K562 (cell line): ENCODE measurements around the gene SLAMF6. TPM values are rescaled to one million over a fixed set of nuclear protein-coding genes. Genes with fewer than 3 reads are reported as not detected.

Source experiments
- CREB1 ChIP-seq, 2 experiments: sonication (generic) in 1 of 2; formaldehyde crosslinking in 1 of 2; IDR thresholded peaks; 2 replicates each; pipeline versions ENCODE4 v1.6.1 to v1.8.0; 2012 to 2022; ENCODE audit warnings: inconsistent platforms in 1 of 2, mild to moderate bottlenecking in 1 of 2, missing genetic modification reagents in 1 of 2, moderate library complexity in 1 of 2
- CREM ChIP-seq: IDR thresholded peaks from 2 replicates; pipeline ENCODE4 v1.6.1; 2014; ENCODE audit warnings: antibody characterized with exemption, low read depth
- DPF2 ChIP-seq: fragments of 450-650 bp; IDR thresholded peaks from 2 replicates; pipeline ENCODE4 v1.6.1; 2016
- ETV5 ChIP-seq: sonication (generic); formaldehyde crosslinking; IDR thresholded peaks from 2 replicates; pipeline ENCODE4 v1.4.0; 2020; ENCODE audit warnings: low read depth, mild to moderate bottlenecking, missing genetic modification reagents
- HSF4 ChIP-seq: fragments of 250-450 bp; sonication (Bioruptor Pico); IDR thresholded peaks from 2 replicates; pipeline ENCODE4 v2.1.2; 2022; ENCODE audit warnings: mild to moderate bottlenecking, moderate library complexity, borderline replicate concordance
- MCM7 ChIP-seq, 2 experiments: fragments of 450-650 bp; IDR thresholded peaks; 2 replicates each; pipeline ENCODE4 v1.6.1; 2016 to 2018
- MEF2A ChIP-seq: IDR thresholded peaks from 2 replicates; pipeline ENCODE4 v1.6.1; 2011; ENCODE audit warnings: low read depth, mild to moderate bottlenecking, low read length, moderate library complexity; ENCODE audit not compliant: control insufficient read depth
- POLR2B ChIP-seq: fragments of 450-650 bp; IDR thresholded peaks from 2 replicates; pipeline ENCODE4 v1.6.1; 2018; ENCODE audit warnings: low read depth; ENCODE audit not compliant: partially characterized antibody
- PTBP1 ChIP-seq: fragments of 200-400 bp; formaldehyde crosslinking; IDR thresholded peaks from 2 replicates; pipeline ENCODE4 v1.6.1; 2017; ENCODE audit warnings: low read depth, low read length
- SREBF2 ChIP-seq: sonication (generic); formaldehyde crosslinking; IDR thresholded peaks from 2 replicates; pipeline ENCODE4 v1.4.0; 2020; ENCODE audit warnings: mild to moderate bottlenecking, missing genetic modification reagents
- ZFP36 ChIP-seq: fragments of 150-350 bp; IDR thresholded peaks from 2 replicates; pipeline ENCODE4 v1.6.1; 2018; ENCODE audit warnings: low read length, low read depth; ENCODE audit not compliant: partially characterized antibody
- ZNF133 ChIP-seq: fragments of 250-450 bp; sonication (Bioruptor Pico); IDR thresholded peaks from 2 replicates; pipeline ENCODE4 v1.4.0; 2020; ENCODE audit warnings: mild to moderate bottlenecking
- ZNF175 ChIP-seq: fragments of 200-800 bp; sonication (Bioruptor generic); IDR thresholded peaks from 2 replicates; pipeline ENCODE4 v1.6.1; 2016; ENCODE audit warnings: low read depth, mild to moderate bottlenecking, missing genetic modification characterization, missing compliant biosample characterization
- ZNF3 ChIP-seq: fragments of 250-450 bp; sonication (Bioruptor Pico); IDR thresholded peaks from 2 replicates; pipeline ENCODE4 v1.5.0; 2021; ENCODE audit warnings: mild to moderate bottlenecking, moderate library complexity
- polyA plus RNA-seq, 8 experiments: library from polyadenylated mRNA; depleted of rRNA in 4 of 8; stranded (reverse) in 5 of 8; unstranded in 3 of 8; fragments of >200 nt; fragmentation: Nextera tagmentation in 2 of 8; fragmentation: Illumina TruSeq in 1 of 8; extraction: Ambion mirVana in 2 of 8; extraction: Trizol in 1 of 8; gene quantifications; 2 replicates each; pipeline versions ENCODE4 v1.2.1 to v1.2.3, GENCODE V29; 2011 to 2014; ENCODE audit warnings: inconsistent platforms in 1 of 8, missing spikeins in 1 of 8
- total RNA-seq, 7 experiments: library from RNA; depleted of rRNA in 6 of 7; stranded (reverse); fragments of >200 nt in 6 of 7; fragmentation: Illumina TruSeq in 2 of 7; extraction: Trizol in 2 of 7; gene quantifications; 2 replicates each; pipeline versions ENCODE4 v1.2.1 to v1.2.3, GENCODE V29; 2011 to 2021; ENCODE audit warnings: low replicate concordance in 1 of 7
- TF ChIP-seq, protein P1 (sequence below): conservative IDR thresholded peaks from 2 replicates; pipeline ENCODE4 v1.6.1; 2011; ENCODE audit warnings: low read depth, mild to moderate bottlenecking, low read length; ENCODE audit not compliant: control insufficient read depth
- TF ChIP-seq, protein P2 (sequence below), 2 experiments: fragments of 450-650 bp in 1 of 2; sonication (generic) in 1 of 2; formaldehyde crosslinking; conservative IDR thresholded peaks; 2 replicates each; pipeline versions ENCODE4 v1.4.0 to v1.8.1; 2020 to 2022; ENCODE audit warnings: mild to moderate bottlenecking in 1 of 2, missing genetic modification reagents in 1 of 2
- TF ChIP-seq, protein P3 (sequence below): fragments of 450-650 bp; IDR thresholded peaks from 2 replicates; pipeline ENCODE4 v1.6.1; 2016
- TF ChIP-seq, protein P4 (sequence below): sonication (generic); IDR thresholded peaks from 2 replicates; pipeline ENCODE4 v1.6.1; 2016
- TF ChIP-seq, protein P5 (sequence below): IDR thresholded peaks from 3 replicates; pipeline ENCODE4 v1.6.1; 2011; ENCODE audit warnings: borderline replicate concordance, mild to moderate bottlenecking, moderate library complexity; ENCODE audit not compliant: insufficient read length; ENCODE audit errors: extremely low read depth

The SLAMF6 gene
- total and polyA plus RNA-seq, 9 of the 15 experiments (the other 6 are each of a cell fraction or from before 2014, with no cell fraction given) = 0.56 to 4.8 (median 1.1) TPM

DNA sequence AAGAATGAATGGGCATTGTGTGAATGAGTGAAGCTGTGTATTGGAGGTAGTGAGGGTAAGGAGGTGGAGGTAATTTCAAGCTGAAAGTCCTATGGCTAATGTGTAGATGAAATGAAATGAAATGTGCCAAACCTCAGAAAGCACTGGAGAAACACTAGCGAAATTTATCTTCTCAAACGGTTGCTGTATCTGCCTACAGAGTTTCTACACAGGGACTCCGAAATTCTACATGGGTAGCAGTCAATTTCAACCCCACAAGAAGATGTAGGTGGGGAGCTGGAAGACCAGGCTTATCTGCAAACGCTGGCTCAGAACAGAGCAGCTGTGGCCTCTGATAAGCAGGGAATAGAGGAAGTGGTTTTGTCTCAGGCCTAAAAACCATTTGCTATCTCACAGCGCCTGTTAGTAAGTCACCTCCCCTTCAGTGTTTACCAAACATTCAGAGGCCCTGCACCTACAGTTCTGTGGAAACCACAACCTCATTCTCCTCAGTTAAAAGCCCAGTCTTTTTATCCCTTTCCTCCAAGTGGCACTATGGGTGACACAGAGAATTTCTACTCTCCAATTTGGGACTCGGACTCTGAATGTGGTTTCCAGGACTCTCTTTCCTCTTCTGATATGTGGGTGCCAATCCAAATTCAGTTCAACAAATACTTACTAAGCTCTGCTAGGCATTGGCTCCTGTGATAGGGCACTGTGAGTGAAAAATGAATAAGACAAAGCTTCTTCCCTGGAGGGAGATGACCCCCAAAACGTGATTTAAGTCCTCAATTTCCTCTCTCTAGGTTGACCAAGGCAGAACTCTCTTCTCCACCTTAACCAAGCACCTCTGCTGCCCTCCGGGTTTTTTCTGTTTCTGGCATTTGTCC lies 17.2 kb upstream of the SLAMF6 start (continued):
- no peak for TF ChIP-seq HSF4 (CRISPR knock-in tag)
- TF ChIP-seq SREBF2 (CRISPR knock-in tag) = no peak
- TF ChIP-seq, protein P1, sequence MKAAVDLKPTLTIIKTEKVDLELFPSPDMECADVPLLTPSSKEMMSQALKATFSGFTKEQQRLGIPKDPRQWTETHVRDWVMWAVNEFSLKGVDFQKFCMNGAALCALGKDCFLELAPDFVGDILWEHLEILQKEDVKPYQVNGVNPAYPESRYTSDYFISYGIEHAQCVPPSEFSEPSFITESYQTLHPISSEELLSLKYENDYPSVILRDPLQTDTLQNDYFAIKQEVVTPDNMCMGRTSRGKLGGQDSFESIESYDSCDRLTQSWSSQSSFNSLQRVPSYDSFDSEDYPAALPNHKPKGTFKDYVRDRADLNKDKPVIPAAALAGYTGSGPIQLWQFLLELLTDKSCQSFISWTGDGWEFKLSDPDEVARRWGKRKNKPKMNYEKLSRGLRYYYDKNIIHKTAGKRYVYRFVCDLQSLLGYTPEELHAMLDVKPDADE = peak; percentile 99
- TF ChIP-seq, protein P2, sequence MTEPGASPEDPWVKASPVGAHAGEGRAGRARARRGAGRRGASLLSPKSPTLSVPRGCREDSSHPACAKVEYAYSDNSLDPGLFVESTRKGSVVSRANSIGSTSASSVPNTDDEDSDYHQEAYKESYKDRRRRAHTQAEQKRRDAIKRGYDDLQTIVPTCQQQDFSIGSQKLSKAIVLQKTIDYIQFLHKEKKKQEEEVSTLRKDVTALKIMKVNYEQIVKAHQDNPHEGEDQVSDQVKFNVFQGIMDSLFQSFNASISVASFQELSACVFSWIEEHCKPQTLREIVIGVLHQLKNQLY (CRISPR knock-in tag; conservative IDR thresholded peaks at IDR 0.05) = no peak
- TF ChIP-seq ZFP36 = no peak
- TF ChIP-seq ZNF133 (CRISPR knock-in tag) = no peak
- peak; percentile 19 for TF ChIP-seq POLR2B
- peak; percentile 97 for TF ChIP-seq ZNF175 (CRISPR knock-in tag)
- peak; percentile 73 for TF ChIP-seq MEF2A
- TF ChIP-seq, protein P3, sequence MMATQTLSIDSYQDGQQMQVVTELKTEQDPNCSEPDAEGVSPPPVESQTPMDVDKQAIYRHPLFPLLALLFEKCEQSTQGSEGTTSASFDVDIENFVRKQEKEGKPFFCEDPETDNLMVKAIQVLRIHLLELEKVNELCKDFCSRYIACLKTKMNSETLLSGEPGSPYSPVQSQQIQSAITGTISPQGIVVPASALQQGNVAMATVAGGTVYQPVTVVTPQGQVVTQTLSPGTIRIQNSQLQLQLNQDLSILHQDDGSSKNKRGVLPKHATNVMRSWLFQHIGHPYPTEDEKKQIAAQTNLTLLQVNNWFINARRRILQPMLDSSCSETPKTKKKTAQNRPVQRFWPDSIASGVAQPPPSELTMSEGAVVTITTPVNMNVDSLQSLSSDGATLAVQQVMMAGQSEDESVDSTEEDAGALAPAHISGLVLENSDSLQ = peak; percentile 46
- peak; percentile 100 for TF ChIP-seq DPF2
- peak; percentile 98 for TF ChIP-seq ETV5 (CRISPR knock-in tag)
- no peak for TF ChIP-seq ZNF3 (CRISPR knock-in tag)
- no peak; a peak in 1 of 4 replicates for TF ChIP-seq MCM7 (IDR thresholded peaks at IDR 0.05)
- TF ChIP-seq CREB1 (IDR thresholded peaks at IDR 0.05) = peak; percentile 84
- TF ChIP-seq CREB1 (CRISPR knock-in tag; IDR thresholded peaks at IDR 0.05) = no peak
- TF ChIP-seq PTBP1 = no peak
- TF ChIP-seq, protein P4, sequence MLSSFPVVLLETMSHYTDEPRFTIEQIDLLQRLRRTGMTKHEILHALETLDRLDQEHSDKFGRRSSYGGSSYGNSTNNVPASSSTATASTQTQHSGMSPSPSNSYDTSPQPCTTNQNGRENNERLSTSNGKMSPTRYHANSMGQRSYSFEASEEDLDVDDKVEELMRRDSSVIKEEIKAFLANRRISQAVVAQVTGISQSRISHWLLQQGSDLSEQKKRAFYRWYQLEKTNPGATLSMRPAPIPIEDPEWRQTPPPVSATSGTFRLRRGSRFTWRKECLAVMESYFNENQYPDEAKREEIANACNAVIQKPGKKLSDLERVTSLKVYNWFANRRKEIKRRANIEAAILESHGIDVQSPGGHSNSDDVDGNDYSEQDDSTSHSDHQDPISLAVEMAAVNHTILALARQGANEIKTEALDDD = peak; percentile 93
- peak; percentile 87 for TF ChIP-seq CREM
- TF ChIP-seq, protein P5, sequence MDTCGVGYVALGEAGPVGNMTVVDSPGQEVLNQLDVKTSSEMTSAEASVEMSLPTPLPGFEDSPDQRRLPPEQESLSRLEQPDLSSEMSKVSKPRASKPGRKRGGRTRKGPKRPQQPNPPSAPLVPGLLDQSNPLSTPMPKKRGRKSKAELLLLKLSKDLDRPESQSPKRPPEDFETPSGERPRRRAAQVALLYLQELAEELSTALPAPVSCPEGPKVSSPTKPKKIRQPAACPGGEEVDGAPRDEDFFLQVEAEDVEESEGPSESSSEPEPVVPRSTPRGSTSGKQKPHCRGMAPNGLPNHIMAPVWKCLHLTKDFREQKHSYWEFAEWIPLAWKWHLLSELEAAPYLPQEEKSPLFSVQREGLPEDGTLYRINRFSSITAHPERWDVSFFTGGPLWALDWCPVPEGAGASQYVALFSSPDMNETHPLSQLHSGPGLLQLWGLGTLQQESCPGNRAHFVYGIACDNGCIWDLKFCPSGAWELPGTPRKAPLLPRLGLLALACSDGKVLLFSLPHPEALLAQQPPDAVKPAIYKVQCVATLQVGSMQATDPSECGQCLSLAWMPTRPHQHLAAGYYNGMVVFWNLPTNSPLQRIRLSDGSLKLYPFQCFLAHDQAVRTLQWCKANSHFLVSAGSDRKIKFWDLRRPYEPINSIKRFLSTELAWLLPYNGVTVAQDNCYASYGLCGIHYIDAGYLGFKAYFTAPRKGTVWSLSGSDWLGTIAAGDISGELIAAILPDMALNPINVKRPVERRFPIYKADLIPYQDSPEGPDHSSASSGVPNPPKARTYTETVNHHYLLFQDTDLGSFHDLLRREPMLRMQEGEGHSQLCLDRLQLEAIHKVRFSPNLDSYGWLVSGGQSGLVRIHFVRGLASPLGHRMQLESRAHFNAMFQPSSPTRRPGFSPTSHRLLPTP = no peak
